ENCODE data around the gene ITPRIP.
A peak's percentile ranks its signal among the peaks of the same experiment; 100 is the strongest.

Gene ITPRIP

DNA sequence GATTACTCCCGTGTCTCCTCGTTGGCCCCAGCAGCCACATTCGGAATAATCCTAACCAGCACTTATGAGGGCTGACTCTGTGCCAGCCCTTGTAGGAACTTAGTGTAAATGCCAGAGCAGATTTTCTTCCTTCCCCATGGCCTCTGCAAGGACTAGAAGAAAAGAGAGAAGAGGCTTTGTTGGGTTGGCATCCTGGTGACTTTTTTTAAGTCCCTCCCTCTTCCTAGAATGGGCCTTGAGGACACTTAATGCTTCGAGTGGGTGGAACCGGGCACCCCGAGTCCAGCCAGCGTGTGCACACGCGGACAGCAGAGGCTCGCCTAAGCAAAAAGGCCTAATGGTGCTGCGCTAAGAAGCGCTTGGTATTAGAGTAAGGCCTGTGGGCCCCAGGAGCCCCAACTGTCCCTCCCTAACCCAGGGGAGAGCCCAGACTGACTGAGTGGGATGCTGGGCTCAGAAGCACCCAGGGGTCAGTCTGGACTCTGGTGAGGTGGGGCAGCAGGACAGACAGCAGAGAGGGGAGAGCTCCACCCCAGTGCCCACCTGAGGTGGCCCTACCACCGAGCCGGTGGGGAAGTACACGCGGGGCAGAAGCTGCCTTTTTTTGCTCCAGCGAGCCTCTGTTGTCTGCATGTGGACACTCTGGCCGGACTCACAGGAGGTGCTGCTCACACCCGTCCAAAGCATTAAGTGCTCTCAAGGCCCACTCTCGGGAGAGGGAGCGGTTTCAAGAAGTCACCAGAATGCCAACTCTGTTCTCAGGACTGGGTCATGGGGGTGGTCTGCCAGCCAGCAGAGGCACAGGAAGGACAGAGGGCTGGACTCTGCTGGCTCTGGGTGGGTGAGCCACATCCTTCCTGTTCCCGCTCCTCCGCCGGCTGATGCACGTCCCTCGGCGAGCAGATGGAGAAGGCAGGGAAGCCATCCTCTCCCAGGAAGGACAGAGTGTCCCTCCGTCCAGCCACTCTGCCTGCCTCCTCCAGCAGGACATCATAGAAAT lies 12.5 kb downstream of the ITPRIP start:
- no peak for DNase-seq

DNA sequence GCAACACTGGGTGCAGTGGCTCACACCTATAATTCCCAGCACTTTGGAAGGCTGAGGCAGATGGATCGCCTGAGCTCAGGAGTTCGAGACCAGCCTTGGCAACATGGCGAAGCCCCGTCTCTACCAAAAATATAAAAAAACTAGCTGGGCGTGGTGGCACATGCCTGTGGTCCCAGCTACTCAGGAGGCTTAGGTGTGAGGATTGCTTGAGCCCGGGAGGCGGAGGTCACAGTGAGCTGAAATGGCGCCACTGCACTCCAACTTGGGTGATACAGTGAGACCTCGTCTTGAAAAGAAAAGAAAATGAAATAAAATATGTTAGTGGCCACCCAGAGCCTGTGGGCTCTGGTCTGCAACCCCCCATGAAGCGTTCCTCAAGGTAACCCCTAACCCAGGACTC lies 13.3 kb downstream of the ITPRIP start:
- no peak for DNase-seq

DNA sequence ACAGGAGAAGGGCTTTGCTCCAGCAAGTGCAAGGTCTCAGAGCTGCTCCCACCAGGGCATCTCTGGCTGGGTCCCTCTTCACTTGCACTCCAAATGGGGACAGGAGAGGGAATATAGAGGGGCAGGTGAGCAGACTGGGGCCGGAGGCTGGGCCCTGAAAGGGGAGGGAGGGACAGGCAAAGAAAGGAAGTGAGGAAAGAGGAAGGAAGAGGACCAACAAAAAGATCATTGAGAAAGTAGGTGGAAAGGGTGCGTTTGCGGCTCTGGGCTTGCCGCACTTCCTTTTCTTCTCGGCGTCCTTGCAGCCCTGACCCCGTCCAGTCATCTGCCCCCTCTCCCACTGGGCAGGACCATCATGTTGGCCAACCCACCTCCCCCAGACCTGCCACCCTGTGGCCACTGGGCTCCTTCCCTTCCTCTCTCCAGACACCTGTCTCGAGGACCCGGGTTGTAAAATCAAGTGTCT lies 14.0 kb downstream of the ITPRIP start:
- DNase-seq, result no peak

DNA sequence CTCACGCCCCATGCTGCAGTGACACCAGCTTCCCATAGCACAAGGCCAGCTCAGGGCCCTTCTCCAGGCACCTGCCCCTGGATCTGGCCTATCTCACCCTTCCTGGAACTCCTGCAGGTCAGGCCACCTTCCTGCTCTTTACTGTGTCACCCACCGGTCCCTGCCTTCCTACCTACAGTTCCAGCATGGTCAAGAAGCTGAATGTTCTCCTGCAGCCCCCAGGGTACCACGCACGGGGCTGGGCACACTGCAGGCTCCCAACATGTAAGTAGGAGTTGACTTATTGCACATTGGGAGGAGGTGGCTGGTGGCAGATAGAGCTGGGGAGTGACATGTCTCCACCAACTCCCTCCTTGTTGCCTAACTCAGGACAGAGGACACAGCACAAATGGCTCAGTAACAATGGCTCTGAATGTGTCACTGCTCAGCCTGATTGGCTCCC lies 14.5 kb downstream of the ITPRIP start:
- DNase-seq, result no peak

DNA sequence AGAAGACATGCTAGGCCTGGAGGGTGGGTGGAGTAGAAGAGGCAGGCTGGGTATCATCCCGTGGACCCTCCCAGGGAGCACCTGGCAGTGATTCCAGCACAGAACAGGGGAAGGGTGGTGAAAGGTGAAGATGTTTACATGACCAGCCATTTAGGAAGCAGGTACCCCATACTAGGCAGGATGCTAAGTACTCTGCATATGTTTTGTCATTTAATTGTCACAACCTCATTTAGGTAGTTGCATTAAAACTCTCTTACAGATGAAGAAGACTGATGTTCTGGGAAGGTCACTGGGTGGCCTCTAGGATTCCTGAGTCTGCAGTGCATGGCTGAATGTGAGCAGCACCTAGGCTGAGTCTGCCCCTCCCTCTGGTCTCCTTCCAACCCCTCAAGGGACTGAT lies 15.2 kb downstream of the ITPRIP start:
- no peak for DNase-seq

DNA sequence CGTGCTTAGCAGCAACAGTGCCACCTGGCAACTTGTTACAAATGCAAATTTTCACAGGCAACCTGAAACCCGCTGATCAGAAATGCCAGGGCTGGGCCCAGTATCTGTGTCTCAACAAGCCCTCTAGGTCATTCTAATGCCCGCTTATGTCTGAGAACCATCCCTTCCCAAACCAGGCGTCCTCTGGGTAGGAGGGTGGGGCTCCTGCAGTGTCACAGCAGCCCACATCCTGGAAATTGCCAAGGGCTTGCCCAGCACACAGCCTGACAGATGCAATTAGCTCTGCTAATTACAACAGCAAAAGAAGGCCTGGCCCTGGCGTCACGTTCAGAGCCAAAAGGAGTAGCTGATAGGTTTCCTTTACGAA lies 15.9 kb downstream of the ITPRIP start:
- DNase-seq, result peak in 1 of 5 experiments; percentile 72

DNA sequence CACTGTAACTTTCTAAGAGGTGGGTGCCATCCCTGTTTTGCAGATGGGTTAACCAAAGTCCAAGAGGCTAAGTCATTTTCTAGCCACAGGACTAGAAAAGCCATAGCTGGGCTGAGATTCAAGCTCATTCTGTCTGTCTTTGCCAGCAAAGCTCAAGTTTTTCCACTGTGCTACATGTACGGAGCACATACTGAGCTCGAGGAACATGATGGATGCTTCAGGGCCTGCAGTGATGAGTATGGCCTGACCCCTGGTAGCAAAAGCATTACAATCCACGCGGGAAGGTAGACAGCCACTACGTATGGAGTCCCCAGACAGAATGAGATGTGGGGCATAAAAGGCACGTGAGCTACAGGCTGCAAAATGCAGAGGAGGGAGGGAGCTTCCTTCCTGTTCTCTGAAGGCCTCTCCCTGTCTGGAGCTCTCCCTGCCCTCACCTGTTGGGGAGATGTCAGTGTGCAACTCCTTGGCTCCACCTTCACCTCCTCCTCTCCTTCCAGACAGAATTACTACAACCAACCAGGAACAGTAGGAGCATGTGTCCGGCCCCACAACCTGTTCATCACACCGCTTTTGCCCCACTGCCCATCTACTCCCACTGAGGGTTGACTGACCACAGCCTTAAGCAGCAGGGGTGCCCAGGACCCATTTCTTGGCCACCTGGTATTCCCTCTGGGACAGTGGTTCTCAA lies 16.4 kb downstream of the ITPRIP start:
- peak in 1 of 5 experiments; percentile 54 for DNase-seq

DNA sequence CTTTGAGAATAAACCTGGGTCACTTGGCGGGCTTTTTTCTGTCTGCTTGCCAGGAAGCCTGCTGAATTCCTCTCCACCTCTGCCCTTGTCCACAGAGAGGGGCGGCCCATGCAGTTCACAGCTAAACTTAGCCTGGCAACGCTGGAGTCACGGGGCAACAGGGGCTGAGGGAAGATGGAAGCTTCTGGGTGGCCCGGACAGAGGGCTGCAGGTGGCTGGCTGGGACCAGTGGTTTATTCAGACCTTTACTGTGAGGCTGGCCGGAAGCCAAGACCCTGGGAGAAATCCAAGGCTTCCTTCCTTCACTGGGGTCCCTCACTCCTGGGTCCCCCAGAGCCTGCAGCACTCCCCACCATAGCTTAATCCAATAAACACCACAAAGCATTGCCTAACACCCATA lies 17.0 kb downstream of the ITPRIP start:
- DNase-seq, result no peak

DNA sequence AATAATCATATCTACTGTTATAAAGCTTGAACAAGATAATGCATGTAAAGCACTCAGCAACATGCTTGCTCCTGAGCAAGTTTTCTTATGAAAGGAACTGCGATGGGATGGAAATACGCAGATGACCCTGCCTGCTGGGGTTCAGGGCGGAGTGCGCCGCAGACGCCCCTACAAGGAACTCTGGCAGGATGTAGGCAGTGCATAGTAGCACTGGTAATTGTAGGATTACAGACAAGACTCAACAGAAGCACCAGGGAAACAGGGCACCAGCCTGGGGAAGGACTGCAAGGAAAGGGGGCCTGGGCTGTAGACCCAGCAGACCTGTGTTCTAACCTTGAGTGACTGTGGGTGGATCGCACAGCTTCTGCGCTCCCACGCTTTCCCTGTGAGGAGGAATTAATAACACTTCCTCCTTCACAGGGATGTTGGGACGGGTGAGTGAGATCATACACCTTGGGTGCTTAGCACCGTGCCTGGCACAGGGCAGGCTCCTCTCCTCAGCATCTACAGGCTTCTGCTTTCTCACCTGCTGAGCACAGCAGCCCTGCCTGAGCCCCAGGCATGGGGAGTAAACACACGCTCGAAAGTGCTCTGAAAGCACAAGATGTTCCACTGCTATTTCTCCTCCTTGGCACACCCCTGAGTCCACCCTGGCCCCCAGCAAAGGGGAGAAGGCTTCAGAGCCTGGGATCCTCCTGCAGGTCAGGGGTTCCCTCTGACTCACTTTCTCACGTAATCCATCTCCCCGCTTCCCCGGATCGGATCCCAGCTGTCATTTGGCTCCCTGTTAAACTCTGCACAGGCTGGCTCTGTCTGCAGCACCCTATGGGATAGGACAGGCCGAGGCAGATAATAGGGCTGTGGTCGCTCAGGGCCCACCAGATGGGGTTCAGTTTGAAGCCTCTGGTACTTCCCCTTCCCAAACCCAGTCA lies 19.2 kb downstream of the ITPRIP start:
- no peak for DNase-seq

DNA sequence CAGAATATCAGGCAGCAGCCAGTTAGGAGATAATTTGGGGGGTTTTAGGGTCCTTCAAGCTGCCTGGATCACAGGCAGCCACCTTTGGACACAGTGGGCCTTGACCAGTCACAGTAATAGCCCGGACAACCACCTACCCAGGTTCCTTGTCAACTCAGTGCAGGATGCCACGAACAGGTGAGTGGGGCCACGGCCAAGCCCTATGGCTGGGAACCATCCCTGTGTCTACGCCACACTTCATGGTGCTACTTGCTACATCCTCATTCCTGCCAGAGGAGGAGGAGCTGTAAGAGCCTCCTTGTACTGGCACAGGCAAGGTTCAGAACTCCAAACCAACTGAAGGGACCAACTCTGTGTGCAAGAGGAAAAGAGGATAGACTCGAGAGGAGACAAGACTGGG lies 19.9 kb downstream of the ITPRIP start:
- no peak for DNase-seq

DNA sequence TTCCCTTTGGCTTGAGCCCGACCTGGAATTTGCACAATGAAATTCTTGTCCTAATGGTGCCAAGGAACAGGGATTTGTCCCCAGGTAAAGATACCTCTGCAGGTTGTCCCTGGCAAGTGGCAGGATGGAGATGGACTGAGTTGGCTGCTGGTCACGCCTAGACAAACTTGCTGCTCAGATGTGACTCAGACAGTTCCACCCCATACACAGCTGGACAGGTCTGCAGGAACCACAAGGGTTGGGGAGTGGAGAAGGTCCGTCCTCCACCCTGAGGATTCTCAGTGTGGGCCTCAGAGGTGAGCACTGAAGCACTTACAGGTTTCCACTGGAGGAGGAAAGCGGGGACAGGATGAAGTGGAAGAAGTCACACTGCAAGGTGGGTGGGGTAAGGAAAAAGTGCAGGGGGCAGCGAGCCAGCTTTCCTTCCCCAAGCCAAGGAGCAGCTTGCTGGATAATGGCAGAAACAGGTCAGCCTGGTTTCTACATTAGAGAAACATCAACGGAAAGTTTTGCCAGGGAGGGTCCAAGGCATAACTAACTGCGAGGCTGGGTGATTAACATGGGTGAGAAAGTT lies 20.5 kb downstream of the ITPRIP start:
- no peak for DNase-seq

DNA sequence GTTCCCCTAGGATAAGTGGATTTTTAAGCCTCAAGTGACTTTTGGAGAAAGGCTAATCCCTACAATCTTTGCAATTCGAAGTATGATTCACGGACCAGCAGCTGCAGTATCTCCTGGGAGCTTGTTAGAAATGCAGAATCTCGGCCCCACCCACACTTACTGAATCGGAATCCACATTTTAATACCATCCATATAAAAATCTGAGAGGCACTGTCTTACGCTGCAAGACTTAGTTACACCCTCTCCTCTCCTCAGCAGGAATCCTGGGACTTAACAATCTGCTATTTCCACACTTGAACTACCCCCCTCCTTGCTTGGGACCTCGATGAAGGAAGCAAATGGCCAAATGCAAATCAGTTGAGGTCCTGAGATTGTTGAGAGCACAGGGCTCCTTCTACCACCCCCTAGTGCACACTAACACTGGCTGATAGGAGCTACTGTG lies 21.0 kb downstream of the ITPRIP start:
- DNase-seq, result no peak

DNA sequence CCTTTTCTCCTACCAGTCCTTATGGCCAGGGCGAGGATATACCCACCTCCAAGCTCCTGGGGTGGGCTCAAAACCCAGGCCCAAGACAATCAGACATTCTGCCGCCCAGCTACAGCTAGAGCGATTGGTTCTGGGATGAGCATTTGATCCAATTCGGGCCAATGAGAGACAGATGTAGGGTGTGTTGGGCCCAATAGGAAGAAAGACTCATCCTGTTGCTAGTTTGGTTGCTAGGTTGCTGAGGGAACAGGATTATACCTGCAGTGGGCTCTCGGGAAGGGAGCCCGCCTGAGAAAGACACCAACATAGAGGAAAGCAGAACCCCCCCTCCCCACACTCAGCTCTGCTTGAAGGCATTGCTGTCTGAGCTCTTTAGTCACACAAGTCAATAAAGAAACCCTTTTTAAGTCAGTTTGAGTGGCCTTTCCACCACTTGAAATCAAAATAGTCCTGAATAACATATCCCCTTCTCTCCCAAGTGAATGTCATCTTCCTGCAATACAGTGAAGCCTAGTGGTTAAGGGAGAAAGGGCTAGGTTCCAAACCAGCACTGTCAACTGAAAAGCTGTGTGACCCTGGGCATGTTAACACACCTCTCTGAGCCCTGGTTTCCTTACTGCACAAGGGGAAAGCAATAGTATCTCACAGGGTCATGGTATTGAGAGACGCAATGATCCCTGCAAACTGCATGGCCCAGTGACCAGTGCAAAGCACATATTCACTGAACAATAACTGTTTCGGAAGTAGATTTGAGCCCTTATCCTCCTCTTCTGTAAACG lies 21.8 kb downstream of the ITPRIP start:
- DNase-seq, result no peak

DNA sequence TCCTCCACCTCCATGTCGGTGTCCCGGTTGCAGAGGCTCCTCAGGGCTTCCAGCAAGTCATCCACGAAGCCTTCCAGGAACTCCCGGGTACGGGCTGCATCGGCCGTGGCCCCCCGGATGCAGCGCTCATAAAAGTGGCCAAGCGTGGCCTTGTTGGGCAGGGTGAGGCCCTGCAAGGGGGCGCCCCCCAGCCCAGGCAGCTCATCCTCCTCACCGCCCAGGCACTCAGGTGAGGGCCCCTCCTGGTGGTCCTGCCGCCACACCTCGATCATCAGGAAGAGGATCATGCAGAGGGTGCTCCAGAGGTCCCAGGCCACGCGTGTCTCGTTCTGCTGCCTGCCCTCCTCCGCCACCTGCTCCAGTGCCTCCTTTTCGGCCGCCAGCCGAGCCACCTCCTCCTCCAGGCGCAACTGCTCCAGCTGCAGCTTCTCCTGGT lies 22.8 kb downstream of the ITPRIP start:
- no peak for DNase-seq

DNA sequence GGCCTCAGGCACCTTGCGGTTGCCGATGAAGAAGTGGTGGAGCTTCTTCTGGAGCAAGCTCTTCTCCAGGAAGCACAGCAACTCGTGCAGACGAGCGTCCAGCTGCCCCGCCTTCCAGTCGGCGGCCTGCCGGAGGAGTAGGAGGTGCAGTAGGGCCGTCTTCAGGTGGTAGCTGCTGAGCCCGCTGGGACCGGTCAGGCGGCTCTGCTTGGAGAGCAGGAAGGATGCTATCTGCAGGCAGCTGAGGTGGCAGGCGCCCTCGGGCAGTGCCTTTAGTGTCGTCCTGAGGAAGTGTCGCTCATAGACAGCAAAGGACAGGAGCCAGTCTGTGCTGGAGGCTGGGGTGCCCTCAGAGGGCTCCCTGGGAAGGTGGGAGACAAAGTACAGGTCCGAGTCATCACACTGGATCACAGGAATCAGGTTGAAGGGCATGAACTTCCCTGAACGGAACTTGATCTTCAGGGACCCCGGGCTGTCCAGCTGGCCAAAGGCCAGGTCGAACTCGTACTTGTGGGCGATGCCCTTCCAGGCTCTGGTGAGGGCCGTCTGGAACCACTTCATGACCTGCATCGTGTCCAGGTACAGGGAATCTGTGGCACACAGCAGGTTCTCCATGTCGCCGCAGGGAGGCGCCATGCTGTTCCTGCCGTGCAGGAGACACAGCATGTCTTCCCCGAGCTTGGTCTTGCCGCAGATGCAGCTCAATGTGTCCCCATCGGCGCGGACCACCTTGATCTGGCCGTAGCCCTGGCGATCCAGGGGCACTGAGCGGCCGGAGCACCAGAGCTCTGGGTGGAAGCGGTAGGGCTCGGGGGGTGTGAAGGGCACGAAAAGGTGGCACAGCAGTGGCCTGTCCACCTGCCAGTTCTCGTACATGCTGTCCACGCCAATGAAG lies 23.4 kb downstream of the ITPRIP start:
- no peak for DNase-seq

DNA sequence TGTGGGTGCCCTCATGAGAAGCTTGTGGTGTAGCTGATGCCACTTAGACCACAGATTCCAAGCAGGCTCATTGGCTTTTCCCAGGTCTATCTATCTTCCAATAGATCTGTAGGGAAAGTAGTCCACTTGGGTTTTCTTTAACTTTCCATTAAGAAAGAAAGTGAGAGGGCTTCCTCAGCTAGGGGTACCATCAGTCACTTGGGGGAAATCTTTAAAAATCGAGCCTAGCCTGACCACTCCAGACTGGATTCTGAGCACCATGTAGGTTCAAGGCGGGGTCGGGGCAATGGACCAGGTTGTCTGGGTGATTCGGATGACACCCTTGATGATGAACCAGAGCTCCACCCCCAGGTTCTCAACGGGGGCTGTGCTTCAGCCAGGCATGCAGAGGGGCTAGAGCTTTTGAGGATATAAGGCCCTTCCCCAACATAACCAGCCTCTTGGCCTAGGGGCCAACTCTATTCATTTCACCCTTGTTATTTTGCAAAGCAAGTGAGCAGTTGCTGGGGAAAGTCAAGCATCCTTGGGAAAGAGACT lies 27.0 kb downstream of the ITPRIP start:
- no peak for DNase-seq

DNA sequence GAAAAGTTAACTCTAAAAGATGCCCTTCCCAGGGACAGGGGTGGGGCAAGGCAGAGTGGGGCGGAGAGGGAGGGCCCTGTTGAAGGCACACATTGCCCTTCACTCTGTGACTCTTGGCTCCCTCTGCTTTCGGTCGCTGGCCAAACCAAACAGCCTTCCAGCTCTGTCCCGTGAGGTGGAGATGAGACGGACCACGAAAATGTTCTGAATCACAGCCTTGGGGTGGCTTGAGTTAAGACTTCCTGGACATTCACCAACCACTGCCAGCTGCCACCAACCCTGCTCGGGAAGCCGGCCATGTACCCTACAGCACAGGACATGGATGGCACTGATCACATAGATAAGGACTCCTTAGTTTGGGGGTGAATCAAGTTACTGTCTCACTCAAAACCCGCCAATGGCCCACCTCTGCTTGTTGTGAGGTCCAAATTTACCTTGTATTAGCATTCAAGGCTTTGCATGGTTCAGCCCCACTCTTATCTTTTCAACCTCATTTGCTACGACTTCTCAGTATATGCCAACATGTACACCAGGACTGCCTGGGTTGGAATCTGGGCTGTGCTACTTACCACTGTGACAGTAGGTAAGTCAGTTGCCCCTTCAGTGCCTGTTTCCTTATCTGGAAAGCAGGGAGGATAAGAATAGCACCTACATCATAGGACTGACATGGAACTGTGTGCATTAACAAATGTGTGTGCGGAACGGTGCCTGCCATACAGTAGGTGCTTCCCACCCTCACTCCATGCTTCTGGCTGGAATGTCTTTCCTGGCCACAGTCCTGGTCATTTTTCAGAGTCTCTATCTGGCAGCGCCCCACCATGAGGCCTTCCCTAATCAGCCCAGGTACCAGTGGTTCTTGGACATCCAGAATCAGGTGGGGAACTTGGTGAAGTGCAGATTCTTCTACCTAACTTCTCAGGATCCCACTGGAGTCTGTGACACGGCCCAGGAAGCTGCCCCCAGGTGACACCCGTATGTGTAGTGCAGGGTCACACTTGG lies 28.0 kb downstream of the ITPRIP start:
- no peak for DNase-seq

DNA sequence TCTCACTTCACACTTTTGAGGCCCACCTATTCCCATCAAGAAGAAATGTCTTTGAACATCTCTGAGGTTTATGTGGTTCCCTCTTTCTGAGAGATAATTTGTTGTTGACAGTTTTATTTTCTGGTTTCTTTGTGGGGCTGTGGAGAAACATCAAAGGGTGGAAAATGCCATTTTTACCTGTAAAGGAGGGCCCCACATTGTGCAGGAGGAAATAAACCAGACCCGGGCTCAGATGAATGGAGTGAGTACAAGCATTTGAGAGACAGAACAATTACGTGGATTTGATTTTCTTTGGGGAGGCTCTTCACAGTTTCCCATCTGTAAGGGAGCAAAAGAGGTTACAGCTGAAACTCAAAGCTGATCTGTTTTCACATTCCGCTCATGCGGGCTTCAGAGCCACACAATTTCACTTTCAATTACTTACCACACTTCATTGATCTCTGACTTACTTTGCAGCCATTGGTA lies 29.8 kb downstream of the ITPRIP start:
- peak in 2 of 5 experiments; percentile 58 to 61 for DNase-seq

All from T-helper 2 cell (primary cell).